H9 (cell line): ENCODE data around the gene SNURF. TPM values are rescaled to one million over a fixed set of nuclear protein-coding genes. Genes with fewer than 3 reads are reported as not detected.

Experiments used
- DNase-seq: peaks from one replicate; pipeline ENCODE4 v3.0.0-alpha.2; 2017
- H2AFZ ChIP-seq: one replicate; pipeline ENCODE4 v1.6.1; 2013; ENCODE audit warnings: mild to moderate bottlenecking, low read length, control low read depth, moderate library complexity
- H2AK5ac ChIP-seq: 2 replicates; pipeline ENCODE4 v1.6.1; 2013; ENCODE audit warnings: low read length, control low read depth, mixed read lengths; ENCODE audit not compliant: insufficient read length
- H2BK120ac ChIP-seq: one replicate; pipeline ENCODE4 v1.6.1; 2013; ENCODE audit warnings: low read depth, mild to moderate bottlenecking, low read length, control low read depth, inconsistent platforms; ENCODE audit not compliant: poor library complexity, severe bottlenecking
- H2BK12ac ChIP-seq: 2 replicates; pipeline ENCODE4 v1.6.1; 2013; ENCODE audit warnings: low read length, control low read depth, mixed read lengths, low read depth; ENCODE audit not compliant: insufficient read length
- H2BK15ac ChIP-seq: 2 replicates; pipeline ENCODE4 v1.6.1; 2013; ENCODE audit warnings: low read depth, low read length, control low read depth
- H2BK20ac ChIP-seq: one replicate; pipeline ENCODE4 v1.6.1; 2013; ENCODE audit warnings: low read depth, mild to moderate bottlenecking, low read length, control low read depth, inconsistent platforms; ENCODE audit not compliant: poor library complexity, severe bottlenecking
- H2BK5ac ChIP-seq: 2 replicates; pipeline ENCODE4 v1.6.1; 2013; ENCODE audit warnings: low read length, control low read depth, mixed read lengths; ENCODE audit not compliant: insufficient read length
- H3K14ac ChIP-seq: 2 replicates; pipeline ENCODE4 v1.6.1; 2013; ENCODE audit warnings: low read length, control low read depth; ENCODE audit not compliant: insufficient read depth
- H3K18ac ChIP-seq: 2 replicates; pipeline ENCODE4 v1.6.1; 2013; ENCODE audit warnings: low read depth, mild to moderate bottlenecking, mixed read lengths, low read length, control low read depth; ENCODE audit not compliant: insufficient read length
- H3K23ac ChIP-seq: 2 replicates; pipeline ENCODE4 v1.6.1; 2013; ENCODE audit warnings: low read length, control low read depth, mixed read lengths, low read depth; ENCODE audit not compliant: insufficient read length
- H3K23me2 ChIP-seq: 2 replicates; pipeline ENCODE4 v1.6.1; 2013; ENCODE audit warnings: low read depth, mild to moderate bottlenecking, mixed read lengths, low read length, control low read depth; ENCODE audit not compliant: insufficient read length, poor library complexity, severe bottlenecking
- H3K27ac ChIP-seq: 2 replicates; pipeline ENCODE4 v1.5.1; 2013; ENCODE audit warnings: low read length, control low read depth, mixed read lengths, low read depth; ENCODE audit not compliant: insufficient read length
- H3K27me3 ChIP-seq: 2 replicates; pipeline ENCODE4 v1.6.1; 2013; ENCODE audit warnings: low read length, control low read depth, inconsistent platforms; ENCODE audit not compliant: insufficient read depth
- H3K4ac ChIP-seq: 2 replicates; pipeline ENCODE4 v1.6.1; 2013; ENCODE audit warnings: low read depth, mild to moderate bottlenecking, control low read depth, inconsistent platforms, low read length, moderate library complexity
- H3K4me1 ChIP-seq: 2 replicates; pipeline ENCODE4 v1.6.1; 2013; ENCODE audit warnings: low read length, control low read depth, inconsistent platforms; ENCODE audit not compliant: insufficient read depth
- H3K4me2 ChIP-seq: 2 replicates; pipeline ENCODE4 v1.6.1; 2013; ENCODE audit warnings: low read length, control low read depth, mixed read lengths; ENCODE audit not compliant: insufficient read length, insufficient read depth
- H3K56ac ChIP-seq: 2 replicates; pipeline ENCODE4 v1.6.1; 2013; ENCODE audit warnings: low read depth, mild to moderate bottlenecking, mixed read lengths, low read length, control low read depth; ENCODE audit not compliant: insufficient read length
- H3K79me1 ChIP-seq: 2 replicates; pipeline ENCODE4 v1.6.1; 2013; ENCODE audit warnings: low read depth, mild to moderate bottlenecking, moderate library complexity, low read length, control low read depth, inconsistent platforms; ENCODE audit not compliant: insufficient read depth, poor library complexity, severe bottlenecking
- H3K79me2 ChIP-seq: 2 replicates; pipeline ENCODE4 v1.6.1; 2013; ENCODE audit warnings: low read length, control low read depth, inconsistent platforms; ENCODE audit not compliant: insufficient read depth
- H3K9ac ChIP-seq: 2 replicates; pipeline ENCODE4 v1.6.1; 2013; ENCODE audit warnings: low read length, control low read depth, mixed read lengths; ENCODE audit not compliant: insufficient read length; ENCODE audit errors: extremely low read depth
- H3K9me3 ChIP-seq: one replicate; pipeline ENCODE4 v1.6.1; 2013; ENCODE audit warnings: low read depth, low read length, inconsistent platforms; ENCODE audit not compliant: control insufficient read depth
- H3T11ph ChIP-seq: one replicate; pipeline ENCODE4 v1.6.1; 2013; ENCODE audit warnings: mild to moderate bottlenecking, low read length, control low read depth, inconsistent platforms
- H4K20me1 ChIP-seq: one replicate; pipeline ENCODE4 v1.6.1; 2013; ENCODE audit not compliant: control insufficient read depth, insufficient read length, insufficient read depth
- H4K5ac ChIP-seq: 2 replicates; pipeline ENCODE4 v1.6.1; 2013; ENCODE audit warnings: low read depth, mild to moderate bottlenecking, mixed read lengths, low read length, control low read depth; ENCODE audit not compliant: insufficient read length
- H4K8ac ChIP-seq: replicated peaks from 2 replicates; pipeline ENCODE4 v1.6.1; 2013; ENCODE audit warnings: low read length, control low read depth, mixed read lengths, low read depth; ENCODE audit not compliant: insufficient read length
- H4K91ac ChIP-seq: 2 replicates; pipeline ENCODE4 v1.6.1; 2013; ENCODE audit warnings: low read depth, mild to moderate bottlenecking, moderate library complexity, mixed read lengths, low read length, control low read depth; ENCODE audit not compliant: insufficient read length
- H3K27ac Mint-ChIP-seq, 3 experiments: 2 replicates in 2 of 3; 3 replicates in 1 of 3; pipeline ENCODE4 v1.8.0; 2020 to 2021; ENCODE audit warnings: mixed read lengths in 3 of 3, mild to moderate bottlenecking in 1 of 3, moderate library complexity in 1 of 3
- H3K27me3 Mint-ChIP-seq: 2 replicates; pipeline ENCODE4 v1.8.0; 2021; ENCODE audit warnings: low read depth, mild to moderate bottlenecking, moderate library complexity, mixed read lengths
- H3K36me3 Mint-ChIP-seq, 3 experiments: 2 replicates in 2 of 3; 3 replicates in 1 of 3; pipeline ENCODE4 v1.8.0; 2020 to 2021; ENCODE audit warnings: low read depth in 3 of 3, mixed read lengths in 3 of 3; ENCODE audit not compliant: insufficient read depth in 1 of 3
- H3K4me1 Mint-ChIP-seq, 2 experiments: 2 replicates each; pipeline ENCODE4 v1.8.0; 2020; ENCODE audit warnings: mixed read lengths in 2 of 2
- H3K4me3 Mint-ChIP-seq, 2 experiments: 2 replicates in 1 of 2; 3 replicates in 1 of 2; pipeline ENCODE4 v1.8.0; 2020 to 2021; ENCODE audit warnings: mild to moderate bottlenecking in 2 of 2, mixed read lengths in 2 of 2, moderate library complexity in 1 of 2
- H3K9me3 Mint-ChIP-seq, 2 experiments: 2 replicates in 1 of 2; 3 replicates in 1 of 2; pipeline ENCODE4 v1.8.0; 2020; ENCODE audit warnings: mild to moderate bottlenecking in 2 of 2, mixed read lengths in 2 of 2, moderate library complexity in 1 of 2
- CTCF ChIP-seq: fragments of 200-600 bp; sonication (generic); conservative IDR thresholded peaks from 3 replicates; pipeline ENCODE4 v1.8.0; 2021; ENCODE audit warnings: antibody characterized with exemption, mild to moderate bottlenecking
- WGBS: extraction: QIAGEN DNeasy Blood & Tissue Kit; methylation state at CpG from one replicate; pipeline ENCODE4 v1.1.7; 2013; ENCODE audit warnings: missing lambda C conversion rate, low lambda C conversion rate, mixed read lengths; ENCODE audit not compliant: insufficient read length; ENCODE audit errors: extremely low coverage; 5-methylcytosine and 5-hydroxymethylcytosine counted together
- total RNA-seq: library from RNA; stranded (reverse); gene quantifications from 2 replicates; pipeline ENCODE4 v1.2.1, GENCODE V29; 2021

The SNURF gene
- total RNA-seq, 1 experiment from 2014 or later = 134 TPM

DNA sequence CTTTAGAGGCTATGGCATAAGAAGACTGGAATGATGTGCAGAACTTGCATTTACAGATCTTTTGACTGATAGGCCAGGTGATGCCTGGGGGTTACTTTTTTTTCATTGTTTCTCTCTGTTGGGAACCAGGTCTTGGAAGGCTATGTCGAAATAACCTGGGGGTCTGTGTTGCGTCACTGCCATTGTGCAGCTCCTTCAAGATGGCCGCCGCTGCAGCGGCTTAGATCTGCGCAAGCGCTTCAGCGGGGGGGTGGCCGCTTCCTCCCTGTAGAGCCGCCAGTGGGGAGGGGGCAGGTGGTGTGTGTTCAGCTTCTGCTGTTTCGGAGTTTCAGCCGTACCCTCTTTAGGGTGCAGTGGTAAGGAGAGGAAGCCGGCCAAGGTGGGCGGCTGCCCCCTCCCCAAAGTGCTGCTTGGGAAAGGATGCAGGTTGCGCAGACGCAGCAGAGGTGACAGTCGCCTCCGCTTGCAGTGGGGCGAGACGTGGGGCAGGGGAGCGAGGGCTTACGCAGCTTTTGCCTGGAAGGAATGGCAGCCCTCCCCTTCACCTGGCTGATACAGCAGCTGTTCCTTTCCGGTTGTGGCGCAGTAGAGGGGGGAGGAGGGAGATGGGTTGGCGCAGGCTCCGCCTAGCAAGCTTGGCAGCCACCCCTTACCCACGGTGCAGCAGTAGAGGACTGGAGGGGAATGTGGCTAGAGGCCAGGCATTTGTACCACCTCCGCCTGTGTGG lies 1.5 kb downstream of the SNURF start:
- H4K91ac ChIP-seq = no peak overlapping the region
- peak overlapping the region; percentile 85 for H3K14ac ChIP-seq
- H2AK5ac ChIP-seq = no peak overlapping the region
- no peak overlapping the region for H2BK120ac ChIP-seq
- WGBS = no CpG with 5 or more reads among the region's 28 CpGs
- H3K9ac ChIP-seq = peak overlapping the region; percentile 87
- H4K8ac ChIP-seq = no peak overlapping the region
- H4K20me1 ChIP-seq = no peaks in the 10 kb centered on the region
- H3T11ph ChIP-seq = no peak overlapping the region
- no peaks in the 10 kb centered on the region for H3K27me3 ChIP-seq
- no peak overlapping the region for H2BK12ac ChIP-seq
- no peak overlapping the region for H3K23ac ChIP-seq
- Mint-ChIP-seq H3K36me3 (peaks cover 37 to 59% (median 57%) of the 10 kb centered on the region in 3 experiments), H3K4me1 (peaks cover 31 to 45% of the 10 kb centered on the region in 2 experiments), H3K27me3 (no peaks in the 10 kb centered on the region; the same call in 1 of the 2 replicates), H3K9me3 (peaks cover 75 to 86% of the 10 kb centered on the region in 2 experiments), H3K27ac (peak overlapping the region; percentile 86 to 97 (median 95)), H3K4me3 (peak overlapping the region; percentile 93 to 97)
- H2BK5ac ChIP-seq = no peak overlapping the region
- H2BK15ac ChIP-seq = no peak overlapping the region
- H4K5ac ChIP-seq = no peak overlapping the region
- peak; percentile 79 for DNase-seq
- H3K27ac ChIP-seq = peak overlapping the region; percentile 86
- no peaks in the 10 kb centered on the region for H3K23me2 ChIP-seq
- no peak overlapping the region for H3K56ac ChIP-seq
- H3K9me3 ChIP-seq = no peaks in the 10 kb centered on the region
- no peak overlapping the region for H3K4ac ChIP-seq
- H3K18ac ChIP-seq = peak overlapping the region; percentile 69
- TF ChIP-seq CTCF = no peak
- H3K79me2 ChIP-seq = peaks cover 58% of the 10 kb centered on the region; the same call in 1 of the 2 replicates
- H3K4me2 ChIP-seq = peak overlapping the region; percentile 87
- H2AFZ ChIP-seq = no peak overlapping the region
- no peak overlapping the region for H2BK20ac ChIP-seq
- H3K4me1 ChIP-seq = no peaks in the 10 kb centered on the region; the same call in 1 of the 2 replicates
- no peaks in the 10 kb centered on the region for H3K79me1 ChIP-seq
